Neural cell (in vitro differentiated cells): ENCODE measurements around the gene SH3PXD2A. TPM values are rescaled to one million over a fixed set of nuclear protein-coding genes. Genes with fewer than 3 reads are reported as not detected.

ENCODE experiments used
- H2AFZ ChIP-seq: fragments of 200-600, 300-800 bp; sonication (generic), shearing (Covaris generic); 2 replicates; pipeline ENCODE4 v1.6.0; 2014; ENCODE audit warnings: low read depth, mild to moderate bottlenecking, antibody characterized with exemption, low read length, moderate library complexity
- H3F3A ChIP-seq: fragments of 200-600 bp; shearing (Covaris generic); 2 replicates; pipeline ENCODE4 v1.6.1; 2016; ENCODE audit warnings: mild to moderate bottlenecking, moderate library complexity, mixed read lengths, antibody characterized with exemption, low read length; ENCODE audit not compliant: insufficient read depth, poor library complexity, severe bottlenecking
- H3K27ac ChIP-seq: fragments of 200-600, 300-800 bp; sonication (generic), shearing (Covaris generic); 2 replicates; pipeline ENCODE4 v1.5.1; 2014; ENCODE audit warnings: mild to moderate bottlenecking, low read length, moderate library complexity
- H3K27me3 ChIP-seq: fragments of 300-800, 200-600 bp; sonication (generic), shearing (Covaris generic); 2 replicates; pipeline ENCODE4 v1.6.0; 2014; ENCODE audit warnings: mild to moderate bottlenecking, low read depth, low read length, moderate library complexity; ENCODE audit not compliant: insufficient read depth
- H3K36me3 ChIP-seq: fragments of 300-800, 200-600 bp; sonication (generic), shearing (Covaris generic); 2 replicates; pipeline ENCODE4 v1.5.1; 2014; ENCODE audit warnings: mild to moderate bottlenecking, antibody characterized with exemption, low read length, moderate library complexity; ENCODE audit not compliant: insufficient read depth
- H3K4me2 ChIP-seq: fragments of 300-800, 200-600 bp; sonication (generic), shearing (Covaris generic); 2 replicates; pipeline ENCODE4 v1.6.0; 2014; ENCODE audit warnings: mild to moderate bottlenecking, low read length
- H3K4me3 ChIP-seq: fragments of 300-800, 200-600 bp; sonication (generic), shearing (Covaris generic); 2 replicates; pipeline ENCODE4 v1.5.1; 2014; ENCODE audit warnings: mild to moderate bottlenecking, low read length, moderate library complexity
- H3K79me2 ChIP-seq: fragments of 200-600 bp; shearing (Covaris generic); replicated peaks from 2 replicates; pipeline ENCODE4 v1.6.0; 2014; ENCODE audit warnings: mild to moderate bottlenecking, low read length, moderate library complexity; ENCODE audit not compliant: insufficient read depth
- H3K9ac ChIP-seq: fragments of 300-800, 200-600 bp; sonication (generic), shearing (Covaris generic); 2 replicates; pipeline ENCODE4 v1.6.1; 2016; ENCODE audit warnings: mild to moderate bottlenecking, low read length, mixed read lengths
- H3K9me2 ChIP-seq: fragments of 200-600 bp; shearing (Covaris generic); 2 replicates; pipeline ENCODE4 v1.6.1; 2016; ENCODE audit warnings: mild to moderate bottlenecking, low read length, mixed read lengths; ENCODE audit not compliant: insufficient read depth
- H3K9me3 ChIP-seq: fragments of 200-600, 300-800 bp; sonication (generic), shearing (Covaris generic); 2 replicates; pipeline ENCODE4 v1.6.1; 2016; ENCODE audit warnings: mild to moderate bottlenecking, mixed run types, low read length, moderate library complexity, mixed read lengths
- H4K20me1 ChIP-seq: fragments of 200-600 bp; shearing (Covaris generic); 2 replicates; pipeline ENCODE4 v1.6.1; 2016; ENCODE audit warnings: mild to moderate bottlenecking, mixed run types; ENCODE audit not compliant: insufficient read depth
- EP300 ChIP-seq: fragments of 450-650 bp; conservative IDR thresholded peaks from 2 replicates; pipeline ENCODE4 v1.6.1; 2014; ENCODE audit warnings: antibody characterized with exemption, mild to moderate bottlenecking, moderate library complexity; ENCODE audit not compliant: poor library complexity, severe bottlenecking
- EZH2 ChIP-seq: fragments of 200-600, 300-800 bp; shearing (Covaris generic), sonication (generic); IDR thresholded peaks from 2 replicates; pipeline ENCODE4 v1.6.1; 2014; ENCODE audit warnings: antibody characterized with exemption, low read length, borderline replicate concordance, mild to moderate bottlenecking; ENCODE audit not compliant: insufficient read depth, poor library complexity, severe bottlenecking
- MXI1 ChIP-seq: fragments of 450-650 bp; conservative IDR thresholded peaks from 2 replicates; pipeline ENCODE4 v1.6.1; 2014; ENCODE audit warnings: antibody characterized with exemption, mild to moderate bottlenecking; ENCODE audit not compliant: poor library complexity, severe bottlenecking
- POLR2AphosphoS5 ChIP-seq: IDR thresholded peaks from 2 replicates; pipeline ENCODE4 v1.6.1; 2012
- RAD21 ChIP-seq: fragments of 450-650 bp; conservative IDR thresholded peaks from 2 replicates; pipeline ENCODE4 v1.6.1; 2014; ENCODE audit warnings: antibody characterized with exemption, mild to moderate bottlenecking, moderate library complexity
- SMC3 ChIP-seq: fragments of 450-650 bp; conservative IDR thresholded peaks from 2 replicates; pipeline ENCODE4 v1.6.1; 2014; ENCODE audit warnings: antibody characterized with exemption, mild to moderate bottlenecking, moderate library complexity; ENCODE audit not compliant: poor library complexity
- TAF1 ChIP-seq: IDR thresholded peaks from 2 replicates; pipeline ENCODE4 v1.6.1; 2012; ENCODE audit warnings: low read depth
- polyA plus RNA-seq: library from polyadenylated mRNA; depleted of rRNA; stranded (reverse); fragments of >200 nt; gene quantifications from 2 replicates; pipeline ENCODE4 v1.2.3, GENCODE V29; 2014
- TF ChIP-seq, protein P1 (sequence below): IDR thresholded peaks from 2 replicates; pipeline ENCODE4 v1.6.1; 2012; ENCODE audit warnings: borderline replicate concordance
- TF ChIP-seq, protein P2 (sequence below): fragments of 450-650 bp; IDR thresholded peaks from 2 replicates; pipeline ENCODE4 v1.5.1; 2014; ENCODE audit warnings: antibody characterized with exemption, mild to moderate bottlenecking, moderate library complexity; ENCODE audit not compliant: poor library complexity, severe bottlenecking

SH3PXD2A gene
- polyA plus RNA-seq, 1 donor from 2014 or later, result 5.2 TPM

DNA sequence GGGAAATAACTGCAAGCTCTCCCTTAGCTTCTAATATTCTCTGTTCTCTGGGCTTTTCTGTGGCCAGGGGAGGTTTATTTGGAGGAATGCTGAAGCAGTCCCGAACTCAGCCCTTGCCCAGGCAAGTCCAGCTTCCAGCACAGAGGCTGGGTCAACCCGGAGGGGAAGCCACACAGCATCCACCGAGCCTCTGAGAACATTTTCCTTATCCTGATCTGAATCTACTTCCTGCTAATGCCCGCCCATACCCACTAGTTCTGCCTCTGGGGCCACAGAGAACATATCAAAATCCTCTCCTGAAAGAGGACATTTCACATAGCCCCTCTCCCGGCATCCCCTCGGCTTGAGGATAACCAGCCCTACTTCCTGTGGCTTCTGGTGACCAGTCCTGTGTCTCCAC, 31.1 kb downstream of the SH3PXD2A start:
- Histone ChIP-seq H4K20me1 (no peaks in the 10 kb centered on the region), H3K9me2 (no peaks in the 10 kb centered on the region), H3K4me2 (no peak overlapping the region), H3K9me3 (no peaks in the 10 kb centered on the region), H3K9ac (no peak overlapping the region), H3K4me3 (no peak overlapping the region), H3K27ac (no peak overlapping the region), H3K36me3 (no peaks in the 10 kb centered on the region), H3K79me2 (no peaks in the 10 kb centered on the region), H3F3A (no peaks in the 10 kb centered on the region), H2AFZ (no peak overlapping the region), H3K27me3 (no peaks in the 10 kb centered on the region)
- TF ChIP-seq, protein P1, sequence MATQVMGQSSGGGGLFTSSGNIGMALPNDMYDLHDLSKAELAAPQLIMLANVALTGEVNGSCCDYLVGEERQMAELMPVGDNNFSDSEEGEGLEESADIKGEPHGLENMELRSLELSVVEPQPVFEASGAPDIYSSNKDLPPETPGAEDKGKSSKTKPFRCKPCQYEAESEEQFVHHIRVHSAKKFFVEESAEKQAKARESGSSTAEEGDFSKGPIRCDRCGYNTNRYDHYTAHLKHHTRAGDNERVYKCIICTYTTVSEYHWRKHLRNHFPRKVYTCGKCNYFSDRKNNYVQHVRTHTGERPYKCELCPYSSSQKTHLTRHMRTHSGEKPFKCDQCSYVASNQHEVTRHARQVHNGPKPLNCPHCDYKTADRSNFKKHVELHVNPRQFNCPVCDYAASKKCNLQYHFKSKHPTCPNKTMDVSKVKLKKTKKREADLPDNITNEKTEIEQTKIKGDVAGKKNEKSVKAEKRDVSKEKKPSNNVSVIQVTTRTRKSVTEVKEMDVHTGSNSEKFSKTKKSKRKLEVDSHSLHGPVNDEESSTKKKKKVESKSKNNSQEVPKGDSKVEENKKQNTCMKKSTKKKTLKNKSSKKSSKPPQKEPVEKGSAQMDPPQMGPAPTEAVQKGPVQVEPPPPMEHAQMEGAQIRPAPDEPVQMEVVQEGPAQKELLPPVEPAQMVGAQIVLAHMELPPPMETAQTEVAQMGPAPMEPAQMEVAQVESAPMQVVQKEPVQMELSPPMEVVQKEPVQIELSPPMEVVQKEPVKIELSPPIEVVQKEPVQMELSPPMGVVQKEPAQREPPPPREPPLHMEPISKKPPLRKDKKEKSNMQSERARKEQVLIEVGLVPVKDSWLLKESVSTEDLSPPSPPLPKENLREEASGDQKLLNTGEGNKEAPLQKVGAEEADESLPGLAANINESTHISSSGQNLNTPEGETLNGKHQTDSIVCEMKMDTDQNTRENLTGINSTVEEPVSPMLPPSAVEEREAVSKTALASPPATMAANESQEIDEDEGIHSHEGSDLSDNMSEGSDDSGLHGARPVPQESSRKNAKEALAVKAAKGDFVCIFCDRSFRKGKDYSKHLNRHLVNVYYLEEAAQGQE, result no peak
- TF ChIP-seq MXI1 (no peak), TAF1 (no peak), EP300 (no peak), RAD21 (no peak), SMC3 (no peak), EZH2 (no peak)
- TF ChIP-seq, protein P2, sequence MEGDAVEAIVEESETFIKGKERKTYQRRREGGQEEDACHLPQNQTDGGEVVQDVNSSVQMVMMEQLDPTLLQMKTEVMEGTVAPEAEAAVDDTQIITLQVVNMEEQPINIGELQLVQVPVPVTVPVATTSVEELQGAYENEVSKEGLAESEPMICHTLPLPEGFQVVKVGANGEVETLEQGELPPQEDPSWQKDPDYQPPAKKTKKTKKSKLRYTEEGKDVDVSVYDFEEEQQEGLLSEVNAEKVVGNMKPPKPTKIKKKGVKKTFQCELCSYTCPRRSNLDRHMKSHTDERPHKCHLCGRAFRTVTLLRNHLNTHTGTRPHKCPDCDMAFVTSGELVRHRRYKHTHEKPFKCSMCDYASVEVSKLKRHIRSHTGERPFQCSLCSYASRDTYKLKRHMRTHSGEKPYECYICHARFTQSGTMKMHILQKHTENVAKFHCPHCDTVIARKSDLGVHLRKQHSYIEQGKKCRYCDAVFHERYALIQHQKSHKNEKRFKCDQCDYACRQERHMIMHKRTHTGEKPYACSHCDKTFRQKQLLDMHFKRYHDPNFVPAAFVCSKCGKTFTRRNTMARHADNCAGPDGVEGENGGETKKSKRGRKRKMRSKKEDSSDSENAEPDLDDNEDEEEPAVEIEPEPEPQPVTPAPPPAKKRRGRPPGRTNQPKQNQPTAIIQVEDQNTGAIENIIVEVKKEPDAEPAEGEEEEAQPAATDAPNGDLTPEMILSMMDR, result no peak

DNA sequence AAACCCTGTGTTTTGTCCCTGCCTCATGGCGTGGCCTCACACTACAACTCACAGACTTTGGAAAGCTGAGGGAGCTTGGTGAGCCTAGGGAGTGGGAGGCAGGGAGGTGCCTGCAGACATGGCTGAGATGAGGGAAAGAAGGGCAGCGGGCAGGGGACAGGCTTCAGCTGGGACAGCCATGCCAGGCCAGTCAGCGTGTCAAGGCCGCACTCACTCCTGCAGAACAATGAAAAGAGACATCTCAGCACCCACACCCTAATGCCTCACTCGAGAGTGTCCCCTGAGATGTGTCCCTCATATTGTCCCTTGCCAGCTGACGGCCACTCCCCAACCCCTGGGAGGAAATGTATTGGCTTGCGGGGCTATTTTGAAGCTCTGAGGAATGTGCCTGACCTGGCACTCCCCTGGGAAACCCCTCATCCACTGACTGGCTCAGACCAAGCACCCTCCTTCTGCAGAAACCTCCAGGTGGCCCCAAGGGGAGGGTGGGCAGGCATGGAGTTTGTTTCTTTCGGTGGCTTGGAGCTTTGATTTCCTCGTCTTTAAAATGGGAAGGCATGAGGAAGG, 31.6 kb downstream of the SH3PXD2A start:
- Histone ChIP-seq H3K9ac (no peak overlapping the region), H3K79me2 (no peaks in the 10 kb centered on the region), H2AFZ (no peak overlapping the region), H4K20me1 (no peaks in the 10 kb centered on the region), H3K27ac (no peak overlapping the region), H3K4me2 (no peak overlapping the region), H3K36me3 (no peaks in the 10 kb centered on the region), H3K9me3 (no peaks in the 10 kb centered on the region), H3K9me2 (no peaks in the 10 kb centered on the region), H3K27me3 (no peaks in the 10 kb centered on the region), H3K4me3 (no peak overlapping the region), H3F3A (no peaks in the 10 kb centered on the region)
- TF ChIP-seq, protein P2, result no peak
- TF ChIP-seq EP300, result no peak
- TF ChIP-seq RAD21, result no peak
- TF ChIP-seq, protein P1, result no peak
- TF ChIP-seq TAF1, result no peak
- no peak for TF ChIP-seq MXI1
- no peak for TF ChIP-seq POLR2AphosphoS5
- no peak for TF ChIP-seq EZH2
- TF ChIP-seq SMC3, result no peak
